Measurements from ENCODE around the gene EIF2S3B. TPM values are rescaled to one million over a fixed set of nuclear protein-coding genes. Genes with fewer than 3 reads are reported as not detected.

EIF2S3B gene
- total and polyA plus RNA-seq, 2 of the 4 experiments (the other 2 are of a cell fraction): 0.39 to 6.8 TPM

DNA sequence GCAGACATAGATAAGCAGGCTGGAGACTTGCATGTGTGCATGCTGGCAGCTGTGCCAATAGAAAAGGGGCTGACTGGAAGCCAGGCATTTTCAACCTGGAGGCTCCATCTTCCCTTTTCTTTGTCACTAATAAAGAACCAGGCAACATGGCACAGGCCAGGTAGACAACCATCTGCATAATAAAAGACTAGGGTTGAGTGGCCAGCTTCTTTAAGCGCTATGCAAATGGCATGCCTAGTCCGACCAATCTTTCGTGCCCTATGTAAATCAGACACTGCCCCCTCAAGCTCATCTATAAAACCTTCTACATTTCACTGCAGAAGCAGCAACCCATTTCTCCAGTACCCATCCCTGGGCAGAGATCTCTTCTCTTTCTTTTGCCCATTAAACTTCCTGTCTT lies 47.9 kb upstream of the EIF2S3B start:
- Histone ChIP-seq H3K27ac (ENCODE audit: insufficient read depth, low read length) (no peak overlapping the region), H2BK20ac (ENCODE audit: low read depth, low read length) (no peak overlapping the region), H3K56ac (ENCODE audit: extremely low read depth, insufficient read depth, low read length) (no peak overlapping the region), H3K9me1 (ENCODE audit: insufficient read depth, low read length) (no peaks in the 10 kb centered on the region), H4K91ac (ENCODE audit: insufficient read depth, low read depth, low read length) (no peak overlapping the region), H3K27me3 (ENCODE audit: control insufficient read depth, insufficient read depth, low read length) (peaks cover 2% of the 10 kb centered on the region; the same call in 1 of the 2 replicates), H3K4me2 (ENCODE audit: low read depth, low read length) (no peak overlapping the region), H2BK5ac (ENCODE audit: low read depth, low read length, poor library complexity, severe bottlenecking) (no peak overlapping the region), H3K14ac (replicated peaks; ENCODE audit: low read depth, low read length) (no peak overlapping the region), H2AFZ (replicated peaks; ENCODE audit: low read length, poor library complexity) (no peak overlapping the region), H4K5ac (ENCODE audit: low read depth, low read length) (no peak overlapping the region), H3K4ac (ENCODE audit: low read depth, low read length) (no peak overlapping the region), H3K79me1 (ENCODE audit: low read depth in 1 of 2, low read length in 2 of 2) (no peaks in the 10 kb centered on the region), H2AK9ac (replicated peaks; ENCODE audit: low read depth, low read length, poor library complexity) (no peak overlapping the region), H2BK15ac (ENCODE audit: low read depth, low read length) (no peak overlapping the region), H2AK5ac (ENCODE audit: low read depth, low read length) (no peak overlapping the region), H3K23ac (ENCODE audit: low read depth, low read length) (no peak overlapping the region), H4K8ac (ENCODE audit: low read depth in 2 of 2, low read length in 2 of 2) (no peak overlapping the region), H3K9ac (ENCODE audit: low read depth, low read length) (no peak overlapping the region), H3K4me3 (ENCODE audit: insufficient read depth, low read depth, low read length) (no peak overlapping the region), H3K9me3 (ENCODE audit: control insufficient read depth, insufficient read depth, low read length) (peaks cover 6% of the 10 kb centered on the region), H2BK120ac (ENCODE audit: low read depth, low read length) (no peak overlapping the region), H3K36me3 (ENCODE audit: control insufficient read depth, insufficient read depth, low read length) (no peaks in the 10 kb centered on the region), H4K20me1 (ENCODE audit: insufficient read depth, low read length) (no peaks in the 10 kb centered on the region), H3K4me1 (ENCODE audit: control insufficient read depth, insufficient read depth, low read length) (no peaks in the 10 kb centered on the region), H3K18ac (ENCODE audit: low read depth, low read length) (no peak overlapping the region)
- ATAC-seq (ENCODE audit: low read depth) (no peak), DNase-seq (no peak)
- no TSS peak for BruUV-seq (replicated peaks)
- dilution Hi-C loops (cut with HindIII; ENCODE audit: low sequenced_read_pairs, unreplicated experiment): no loop called here
- POLR2A ChIA-PET (ENCODE audit: unreplicated experiment): no interaction called here
- WGBS, 2 experiments (ENCODE audit: extremely low coverage in 2 of 2, insufficient read length in 1 of 2): no CpG with 5 or more reads among the region's 3 CpGs
- CTCF ChIA-PET: no interaction called here
- TF ChIP-seq RAD21 (IDR thresholded peaks at IDR 0.05; ENCODE audit: low read length): no peak
- intact Hi-C loops (cut with micrococcal nuclease): loop anchor here (10.0 kb wide), 1 partner anchor 53 kb away; the partner anchor contains the start of gene KLRC4
- in situ Hi-C loops (cut with MboI; ENCODE audit: low sequenced_read_pairs): no loop called here
